Neutrophil (primary cell): ENCODE measurements around the gene UBASH3B.

Experiments
- H3K27ac ChIP-seq: fragments of 200-600 bp; sonication (generic); 2 replicates; pipeline ENCODE4 v1.5.1; 2016; ENCODE audit warnings: mild to moderate bottlenecking, moderate library complexity
- H3K27me3 ChIP-seq: fragments of 200-600 bp; sonication (generic); 2 replicates; pipeline ENCODE4 v1.6.0; 2016; ENCODE audit warnings: mild to moderate bottlenecking
- H3K36me3 ChIP-seq: fragments of 200-600 bp; sonication (generic); 2 replicates; pipeline ENCODE4 v1.5.1; 2017
- H3K4me1 ChIP-seq, 2 experiments: fragments of 200-600 bp in 1 of 2; sonication (generic) in 1 of 2; 1 replicate in 1 of 2; 2 replicates in 1 of 2; pipeline versions ENCODE4 v1.5.1 to v1.6.1; 2013 to 2016; ENCODE audit warnings: low read depth in 1 of 2, low read length in 1 of 2, mild to moderate bottlenecking in 1 of 2, moderate library complexity in 1 of 2; ENCODE audit not compliant: control insufficient read depth in 1 of 2, insufficient read depth in 1 of 2
- H3K4me3 ChIP-seq, 2 experiments: fragments of 200-600 bp in 1 of 2; sonication (generic) in 1 of 2; 1 replicate in 1 of 2; 2 replicates in 1 of 2; pipeline ENCODE4 v1.5.1; 2013 to 2016; ENCODE audit warnings: low read depth in 1 of 2, low read length in 1 of 2, mild to moderate bottlenecking in 1 of 2, moderate library complexity in 1 of 2
- H3K9me3 ChIP-seq: fragments of 200-600 bp; sonication (generic); 2 replicates; pipeline ENCODE4 v1.5.1; 2016
- CTCF ChIP-seq: fragments of 200-600 bp; sonication (generic); IDR thresholded peaks from 2 replicates; pipeline ENCODE4 v1.5.1; 2016; ENCODE audit warnings: antibody characterized with exemption

Gene UBASH3B

GRCh38 chr11:122723576-122723975 is 68.1 kb downstream of the UBASH3B start:
- H3K27ac ChIP-seq, result no peak overlapping the region
- peaks cover 8 to 14% of the 10 kb centered on the region in 2 experiments for H3K4me1 ChIP-seq
- H3K36me3 ChIP-seq, result no peaks in the 10 kb centered on the region
- H3K27me3 ChIP-seq, result no peaks in the 10 kb centered on the region
- H3K9me3 ChIP-seq, result no peaks in the 10 kb centered on the region
- TF ChIP-seq CTCF, result no peak
- H3K4me3 ChIP-seq, result no peak overlapping the region

- H3K27me3 ChIP-seq, result no peaks in the 10 kb centered on the region
- peaks cover 8 to 14% of the 10 kb centered on the region in 2 experiments for H3K4me1 ChIP-seq
- no peak overlapping the region for H3K27ac ChIP-seq
- no peak for TF ChIP-seq CTCF
- no peak overlapping the region for H3K4me3 ChIP-seq
- no peaks in the 10 kb centered on the region for H3K36me3 ChIP-seq
- H3K9me3 ChIP-seq, result no peaks in the 10 kb centered on the region
These were observed 69.0 kb downstream of the UBASH3B start for GRCh38 chr11:122724520-122724919.

GRCh38 chr11:122726028-122726427 is 70.5 kb downstream of the UBASH3B start:
- peaks cover 8 to 14% of the 10 kb centered on the region in 2 experiments for H3K4me1 ChIP-seq
- H3K9me3 ChIP-seq, result no peaks in the 10 kb centered on the region
- H3K36me3 ChIP-seq, result no peaks in the 10 kb centered on the region
- no peak overlapping the region for H3K27ac ChIP-seq
- TF ChIP-seq CTCF, result no peak
- H3K27me3 ChIP-seq, result no peaks in the 10 kb centered on the region
- no peak overlapping the region for H3K4me3 ChIP-seq

GRCh38 chr11:122727101-122727929 is 71.8 kb downstream of the UBASH3B start:
- Histone ChIP-seq H3K27me3 (no peaks in the 10 kb centered on the region), H3K9me3 (no peaks in the 10 kb centered on the region), H3K27ac (peak overlapping the region; percentile 25), H3K4me1 (peaks cover 8 to 14% of the 10 kb centered on the region in 2 experiments), H3K4me3 (no peak overlapping the region), H3K36me3 (no peaks in the 10 kb centered on the region)
- no peak for TF ChIP-seq CTCF

- Histone ChIP-seq H3K4me3 (no peak overlapping the region), H3K27ac (no peak overlapping the region), H3K27me3 (no peaks in the 10 kb centered on the region), H3K4me1 (peaks cover 8 to 14% of the 10 kb centered on the region in 2 experiments), H3K36me3 (no peaks in the 10 kb centered on the region), H3K9me3 (no peaks in the 10 kb centered on the region)
- TF ChIP-seq CTCF, result no peak
These were observed 73.0 kb downstream of the UBASH3B start for GRCh38 chr11:122728561-122728960.
